Ovary (tissue), 3 donors: ENCODE data around the gene ZHX3.

Source experiments
- CTCF ChIP-seq, 3 donors: fragments of 450-650 bp in 2 of 3; fragments of 200-600 bp in 1 of 3; IDR thresholded peaks; one replicate each; pipeline versions ENCODE4 v1.5.1 to v1.8.0; 2016 to 2022; ENCODE audit warnings: antibody characterized with exemption in 3 of 3, mild to moderate bottlenecking in 1 of 3
- POLR2A ChIP-seq: fragments of 450-650 bp; IDR thresholded peaks from one replicate; pipeline ENCODE4 v1.6.1; 2017; ENCODE audit warnings: antibody characterized with exemption, mild to moderate bottlenecking, moderate library complexity
- donor health status: DM: no; HTN: no; CAD: no.

GRCh38 chr20:41172296-41173140 lies 145.0 kb downstream of the ZHX3 start:
- TF ChIP-seq CTCF (IDR thresholded peaks at IDR 0.05): no peak
- TF ChIP-seq POLR2A: no peak
